ENCODE results near the gene THSD7A. TPM values are rescaled to one million over a fixed set of nuclear protein-coding genes. Genes with fewer than 3 reads are reported as not detected.

The THSD7A gene
- total and polyA plus RNA-seq, 2 of the 4 experiments (the other 2 are of a cell fraction) = 0.02 to 0.18 TPM

DNA sequence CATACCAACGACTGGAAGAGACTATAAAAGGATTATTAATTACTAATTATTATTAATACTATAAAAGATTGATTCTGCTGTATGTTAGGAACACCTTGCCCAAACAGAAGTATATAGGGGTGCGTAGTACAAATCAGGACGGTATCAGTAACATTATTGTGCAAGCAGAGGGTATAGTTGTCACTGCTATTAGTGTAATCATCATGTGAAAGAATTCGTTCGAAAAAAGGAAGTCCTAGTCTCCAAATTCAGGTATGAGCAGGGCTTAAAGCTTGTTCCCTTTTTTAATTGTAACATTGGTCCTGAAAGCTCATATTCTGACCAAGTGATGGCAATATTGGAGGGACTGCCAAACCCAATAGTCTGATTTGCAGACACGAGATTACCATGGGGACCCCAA is 81.8 kb downstream of the THSD7A start:
- dilution Hi-C loops (cut with HindIII; ENCODE audit: low sequenced_read_pairs, unreplicated experiment) = no loop called here
- Histone ChIP-seq H2AFZ (replicated peaks; ENCODE audit: low read length, poor library complexity) (no peak overlapping the region), H2AK5ac (ENCODE audit: low read depth, low read length) (no peak overlapping the region), H3K79me1 (ENCODE audit: low read depth in 1 of 2, low read length in 2 of 2) (no peaks in the 10 kb centered on the region), H2BK20ac (ENCODE audit: low read depth, low read length) (no peak overlapping the region), H3K4me1 (ENCODE audit: control insufficient read depth, insufficient read depth, low read length) (no peaks in the 10 kb centered on the region), H3K9me1 (ENCODE audit: insufficient read depth, low read length) (no peaks in the 10 kb centered on the region), H3K9me3 (ENCODE audit: control insufficient read depth, insufficient read depth, low read length) (no peaks in the 10 kb centered on the region), H3K56ac (ENCODE audit: extremely low read depth, insufficient read depth, low read length) (no peak overlapping the region), H3K27me3 (ENCODE audit: control insufficient read depth, insufficient read depth, low read length) (no peaks in the 10 kb centered on the region), H2BK5ac (ENCODE audit: low read depth, low read length, poor library complexity, severe bottlenecking) (no peak overlapping the region), H3K36me3 (ENCODE audit: control insufficient read depth, insufficient read depth, low read length) (no peaks in the 10 kb centered on the region), H3K23ac (ENCODE audit: low read depth, low read length) (no peak overlapping the region), H3K14ac (replicated peaks; ENCODE audit: low read depth, low read length) (no peak overlapping the region), H3K4ac (ENCODE audit: low read depth, low read length) (no peak overlapping the region), H2BK120ac (ENCODE audit: low read depth, low read length) (no peak overlapping the region), H4K20me1 (ENCODE audit: insufficient read depth, low read length) (no peaks in the 10 kb centered on the region), H3K4me3 (ENCODE audit: insufficient read depth, low read depth, low read length) (no peak overlapping the region), H2BK15ac (ENCODE audit: low read depth, low read length) (no peak overlapping the region), H3K18ac (ENCODE audit: low read depth, low read length) (no peak overlapping the region), H3K27ac (ENCODE audit: insufficient read depth, low read length) (no peak overlapping the region), H3K9ac (ENCODE audit: low read depth, low read length) (no peak overlapping the region), H4K5ac (ENCODE audit: low read depth, low read length) (no peak overlapping the region), H4K8ac (ENCODE audit: low read depth in 2 of 2, low read length in 2 of 2) (no peak overlapping the region), H2AK9ac (replicated peaks; ENCODE audit: low read depth, low read length, poor library complexity) (no peak overlapping the region), H4K91ac (ENCODE audit: insufficient read depth, low read depth, low read length) (no peak overlapping the region), H3K4me2 (ENCODE audit: low read depth, low read length) (no peak overlapping the region)
- BruUV-seq (replicated peaks) = no TSS peak
- WGBS, 2 experiments (ENCODE audit: extremely low coverage in 2 of 2, insufficient read length in 1 of 2) = no CpG with 5 or more reads among the region's 6 CpGs
- ATAC-seq (ENCODE audit: low read depth) (no peak), DNase-seq (no peak)
- intact Hi-C loops (cut with micrococcal nuclease) = no loop called here
- CTCF ChIA-PET = no interaction called here
- TF ChIP-seq SMC3 (IDR thresholded peaks at IDR 0.05; ENCODE audit: low read depth, low read length) (no peak), BHLHE40 (IDR thresholded peaks at IDR 0.05; ENCODE audit: low read depth, low read length) (no peak), RCOR1 (IDR thresholded peaks at IDR 0.05; ENCODE audit: insufficient replicate concordance, low read length) (no peak), RAD21 (IDR thresholded peaks at IDR 0.05; ENCODE audit: low read length) (no peak), FOS (IDR thresholded peaks at IDR 0.05; ENCODE audit: low read depth, low read length) (no peak), MAFK (IDR thresholded peaks at IDR 0.05; ENCODE audit: low read depth, low read length) (no peak), POLR2A (IDR thresholded peaks at IDR 0.05; ENCODE audit: low read depth, low read length) (no peak)
- TF ChIP-seq, protein P1, sequence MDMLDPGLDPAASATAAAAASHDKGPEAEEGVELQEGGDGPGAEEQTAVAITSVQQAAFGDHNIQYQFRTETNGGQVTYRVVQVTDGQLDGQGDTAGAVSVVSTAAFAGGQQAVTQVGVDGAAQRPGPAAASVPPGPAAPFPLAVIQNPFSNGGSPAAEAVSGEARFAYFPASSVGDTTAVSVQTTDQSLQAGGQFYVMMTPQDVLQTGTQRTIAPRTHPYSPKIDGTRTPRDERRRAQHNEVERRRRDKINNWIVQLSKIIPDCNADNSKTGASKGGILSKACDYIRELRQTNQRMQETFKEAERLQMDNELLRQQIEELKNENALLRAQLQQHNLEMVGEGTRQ (IDR thresholded peaks at IDR 0.05; ENCODE audit: low read depth, low read length) = no peak
- TF ChIP-seq, protein P2, sequence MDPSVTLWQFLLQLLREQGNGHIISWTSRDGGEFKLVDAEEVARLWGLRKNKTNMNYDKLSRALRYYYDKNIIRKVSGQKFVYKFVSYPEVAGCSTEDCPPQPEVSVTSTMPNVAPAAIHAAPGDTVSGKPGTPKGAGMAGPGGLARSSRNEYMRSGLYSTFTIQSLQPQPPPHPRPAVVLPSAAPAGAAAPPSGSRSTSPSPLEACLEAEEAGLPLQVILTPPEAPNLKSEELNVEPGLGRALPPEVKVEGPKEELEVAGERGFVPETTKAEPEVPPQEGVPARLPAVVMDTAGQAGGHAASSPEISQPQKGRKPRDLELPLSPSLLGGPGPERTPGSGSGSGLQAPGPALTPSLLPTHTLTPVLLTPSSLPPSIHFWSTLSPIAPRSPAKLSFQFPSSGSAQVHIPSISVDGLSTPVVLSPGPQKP (IDR thresholded peaks at IDR 0.05; ENCODE audit: borderline replicate concordance, low read depth, low read length) = no peak
- POLR2A ChIA-PET (ENCODE audit: unreplicated experiment) = no interaction called here
- in situ Hi-C loops (cut with MboI; ENCODE audit: low sequenced_read_pairs) = no loop called here

Data from IMR-90 (cell line).